Endothelial cell of umbilical vein (primary cell): Measurements from ENCODE around the gene SNX5. TPM values are rescaled to one million over a fixed set of nuclear protein-coding genes. Genes with fewer than 3 reads are reported as not detected.

ENCODE experiments used
- BruUV-seq: library from RNA; stranded (reverse); fragments of 400-500 nt; replicated peaks from 2 replicates; lab custom pipeline; 2021; lab: Mats Ljungman, UMichigan
- CTCF ChIA-PET: fragments of 300-600, 350-600 bp; sonication (Branson Sonifier 250); formaldehyde crosslinking; loops from one replicate; lab custom pipeline; 2021; ENCODE audit warnings: antibody characterized with exemption, inconsistent platforms; lab: Charles Lee
- POLR2A ChIA-PET: fragments of 300-600, 350-600 bp; sonication (Branson Sonifier 250); formaldehyde crosslinking; loops from one replicate; lab custom pipeline; 2021; ENCODE audit warnings: antibody characterized with exemption, inconsistent platforms; lab: Charles Lee
- DNase-seq: peaks from one replicate; pipeline ENCODE4 v3.0.0-alpha.2; 2011; ENCODE audit warnings: low read depth, low spot score
- FAIRE-seq: peaks from 2 replicates; lab custom pipeline; 2011; peaks lifted over from hg19 to GRCh38; lab: Jason Lieb, UNC
- H2AFZ ChIP-seq: 2 replicates; pipeline ENCODE4 v1.6.0; 2012; ENCODE audit warnings: low read depth, low read length, control low read depth, inconsistent platforms
- H3K27ac ChIP-seq: 2 replicates; pipeline ENCODE4 v1.5.1; 2011; ENCODE audit warnings: low read depth, mild to moderate bottlenecking, control low read depth, low read length, moderate library complexity; ENCODE audit not compliant: insufficient read depth
- H3K27me3 ChIP-seq, 2 experiments: 2 replicates each; pipeline versions ENCODE4 v1.6.0 to v1.6.1; 2011; ENCODE audit warnings: low read length in 2 of 2, mixed read lengths in 1 of 2; ENCODE audit not compliant: control insufficient read depth in 2 of 2, insufficient read depth in 2 of 2
- H3K36me3 ChIP-seq, 2 experiments: 2 replicates in 1 of 2; 3 replicates in 1 of 2; pipeline ENCODE4 v1.5.1; 2011; ENCODE audit warnings: low read length in 2 of 2, mild to moderate bottlenecking in 1 of 2, moderate library complexity in 1 of 2; ENCODE audit not compliant: control insufficient read depth in 2 of 2, insufficient read depth in 2 of 2; ENCODE audit errors: extremely low read depth in 1 of 2
- H3K4me1 ChIP-seq: 3 replicates; pipeline ENCODE4 v1.5.1; 2011; ENCODE audit warnings: mild to moderate bottlenecking, low read length; ENCODE audit not compliant: control insufficient read depth, insufficient read depth; ENCODE audit errors: extremely low read depth
- H3K4me2 ChIP-seq: 2 replicates; pipeline ENCODE4 v1.6.1; 2011; ENCODE audit warnings: low read length, control low read depth, mixed read lengths; ENCODE audit not compliant: insufficient read depth
- H3K4me3 ChIP-seq, 3 experiments: fragments of 200-600 bp in 1 of 3; sonication (generic), shearing (Covaris generic) in 1 of 3; replicated peaks in 1 of 3; 2 replicates each; pipeline ENCODE4 v1.5.1; 2011 to 2016; ENCODE audit warnings: control low read depth in 3 of 3, low read length in 3 of 3, mild to moderate bottlenecking in 2 of 3, inconsistent platforms in 1 of 3, low read depth in 1 of 3, moderate library complexity in 1 of 3; ENCODE audit not compliant: insufficient read depth in 1 of 3
- H3K79me2 ChIP-seq: 2 replicates; pipeline ENCODE4 v1.6.0; 2012; ENCODE audit warnings: low read length, inconsistent platforms; ENCODE audit not compliant: control insufficient read depth, insufficient read depth
- H3K9ac ChIP-seq: replicated peaks from 2 replicates; pipeline ENCODE3; 2011; ENCODE audit warnings: low read length, control low read depth; ENCODE audit not compliant: insufficient read depth; ENCODE audit errors: extremely low read depth
- H3K9me1 ChIP-seq: replicated peaks from 3 replicates; pipeline ENCODE4 v1.6.0; 2011; ENCODE audit warnings: mild to moderate bottlenecking, low read length; ENCODE audit not compliant: control insufficient read depth, insufficient read depth; ENCODE audit errors: extremely low read depth
- H3K9me3 ChIP-seq: replicated peaks from 2 replicates; pipeline ENCODE4 v1.5.1; 2012; ENCODE audit warnings: low read length, inconsistent platforms; ENCODE audit not compliant: control insufficient read depth, insufficient read depth
- H4K20me1 ChIP-seq: replicated peaks from 2 replicates; pipeline ENCODE3; 2011; ENCODE audit warnings: mild to moderate bottlenecking, low read length; ENCODE audit not compliant: control insufficient read depth, insufficient read depth; ENCODE audit errors: extremely low read depth
- EZH2 ChIP-seq: IDR thresholded peaks from 2 replicates; pipeline ENCODE4 v1.6.1; 2012; ENCODE audit warnings: borderline replicate concordance, low read depth, mild to moderate bottlenecking, moderate library complexity, low read length, inconsistent platforms; ENCODE audit not compliant: severe bottlenecking
- GATA2 ChIP-seq: IDR thresholded peaks from 2 replicates; pipeline ENCODE4 v1.7.0; 2011; ENCODE audit warnings: low read depth, mild to moderate bottlenecking, moderate library complexity, mixed read lengths, low read length; ENCODE audit not compliant: insufficient read length, insufficient read depth
- JUN ChIP-seq: IDR thresholded peaks from 2 replicates; pipeline ENCODE4 v1.6.1; 2011; ENCODE audit warnings: borderline replicate concordance, low read depth; ENCODE audit not compliant: insufficient read length, insufficient read depth
- MYC ChIP-seq: IDR thresholded peaks from one replicate; pipeline ENCODE4 v1.6.1; 2011; ENCODE audit warnings: mild to moderate bottlenecking, low read depth, low read length
- POLR2A ChIP-seq: IDR thresholded peaks from 2 replicates; pipeline ENCODE4 v1.6.1; 2012; ENCODE audit warnings: low read depth, mild to moderate bottlenecking, control low read depth, low read length
- POLR2AphosphoS5 ChIP-seq: IDR thresholded peaks from 2 replicates; pipeline ENCODE4 v1.6.1; 2012; ENCODE audit warnings: low read depth, mild to moderate bottlenecking, control low read depth, low read length, moderate library complexity; ENCODE audit not compliant: insufficient read depth
- dilution Hi-C: fragments of 300-500 bp; cut with MboI; formaldehyde crosslinking; loops from one replicate; pipeline ENCODE4 v1.15.0; 2019; ENCODE audit warnings: low sequenced_read_pairs; ENCODE audit not compliant: extremely low pct_ligation_motif_present
- intact Hi-C: fragments of 100-400 bp; cut with micrococcal nuclease; formaldehyde crosslinking; loops from one replicate; pipeline ENCODE4 v1.10.0; 2022
- polyA plus RNA-seq, 4 experiments: library from polyadenylated mRNA; depleted of rRNA in 3 of 4; stranded (reverse) in 3 of 4; unstranded in 1 of 4; fragments of >200 nt; gene quantifications; 2 replicates each; pipeline versions ENCODE4 v1.2.1 to v1.2.3, GENCODE V29; 2011 to 2012; ENCODE audit warnings: missing spikeins in 1 of 4
- total RNA-seq: library from RNA; stranded (reverse); gene quantifications from 2 replicates; pipeline ENCODE4 v1.2.3, GENCODE V29; 2021
- TF ChIP-seq, protein P1 (sequence below): IDR thresholded peaks from 2 replicates; pipeline ENCODE4 v1.6.1; 2011; ENCODE audit not compliant: insufficient read depth, insufficient read length
- TF ChIP-seq, protein P2 (sequence below), 2 donors: IDR thresholded peaks; 1 replicate in 1 of 2; 2 replicates in 1 of 2; pipeline ENCODE4 v1.5.1; 2011; ENCODE audit warnings: low read length in 2 of 2, mild to moderate bottlenecking in 2 of 2, moderate library complexity in 2 of 2, control low read depth in 1 of 2, inconsistent platforms in 1 of 2, low read depth in 1 of 2; ENCODE audit not compliant: insufficient read depth in 1 of 2; ENCODE audit errors: extremely low read depth in 1 of 2

Gene SNX5
- total and polyA plus RNA-seq, 2 donors (not counting 3 experiments of a cell fraction or from before 2014, with no cell fraction given) = 76.2 to 121 TPM

DNA sequence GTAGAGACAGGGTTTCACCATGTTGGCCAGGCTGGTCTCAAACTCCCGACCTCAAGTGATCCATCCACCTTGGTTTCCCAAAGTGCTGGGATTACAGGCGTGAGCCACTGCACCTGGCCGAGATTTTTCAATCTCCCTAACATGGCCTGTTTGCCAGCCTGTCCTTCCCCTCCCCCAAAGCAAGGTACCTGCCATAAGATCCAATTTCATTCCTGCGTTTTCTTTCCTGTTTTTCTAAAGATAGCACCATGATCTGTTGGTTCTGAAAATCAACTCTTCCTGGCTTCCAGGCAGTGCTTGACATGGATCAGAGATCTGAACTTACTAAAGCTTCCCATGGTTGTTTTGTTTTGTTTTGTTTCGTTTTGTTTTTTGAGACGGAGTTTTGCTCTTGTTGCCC is 7.7 kb upstream of the SNX5 start:
- dilution Hi-C loops = no loop called here
- TF ChIP-seq MYC = no peak
- TF ChIP-seq EZH2 = no peak
- TF ChIP-seq JUN = no peak
- TF ChIP-seq GATA2 = no peak
- TF ChIP-seq, protein P1, sequence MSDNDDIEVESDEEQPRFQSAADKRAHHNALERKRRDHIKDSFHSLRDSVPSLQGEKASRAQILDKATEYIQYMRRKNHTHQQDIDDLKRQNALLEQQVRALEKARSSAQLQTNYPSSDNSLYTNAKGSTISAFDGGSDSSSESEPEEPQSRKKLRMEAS = no peak
- TF ChIP-seq, protein P2, sequence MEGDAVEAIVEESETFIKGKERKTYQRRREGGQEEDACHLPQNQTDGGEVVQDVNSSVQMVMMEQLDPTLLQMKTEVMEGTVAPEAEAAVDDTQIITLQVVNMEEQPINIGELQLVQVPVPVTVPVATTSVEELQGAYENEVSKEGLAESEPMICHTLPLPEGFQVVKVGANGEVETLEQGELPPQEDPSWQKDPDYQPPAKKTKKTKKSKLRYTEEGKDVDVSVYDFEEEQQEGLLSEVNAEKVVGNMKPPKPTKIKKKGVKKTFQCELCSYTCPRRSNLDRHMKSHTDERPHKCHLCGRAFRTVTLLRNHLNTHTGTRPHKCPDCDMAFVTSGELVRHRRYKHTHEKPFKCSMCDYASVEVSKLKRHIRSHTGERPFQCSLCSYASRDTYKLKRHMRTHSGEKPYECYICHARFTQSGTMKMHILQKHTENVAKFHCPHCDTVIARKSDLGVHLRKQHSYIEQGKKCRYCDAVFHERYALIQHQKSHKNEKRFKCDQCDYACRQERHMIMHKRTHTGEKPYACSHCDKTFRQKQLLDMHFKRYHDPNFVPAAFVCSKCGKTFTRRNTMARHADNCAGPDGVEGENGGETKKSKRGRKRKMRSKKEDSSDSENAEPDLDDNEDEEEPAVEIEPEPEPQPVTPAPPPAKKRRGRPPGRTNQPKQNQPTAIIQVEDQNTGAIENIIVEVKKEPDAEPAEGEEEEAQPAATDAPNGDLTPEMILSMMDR (IDR thresholded peaks at IDR 0.05; ENCODE audit: extremely low read depth in 1 of 2, insufficient read depth in 1 of 2, low read depth in 1 of 2, low read length in 2 of 2) = no peak
- TF ChIP-seq POLR2AphosphoS5 = no peak
- no peak for TF ChIP-seq POLR2A

More for the DNA sequence above, 7.7 kb upstream of the SNX5 start:
- no peaks in the 10 kb centered on the region for H3K9me3 ChIP-seq
- no peaks in the 10 kb centered on the region for H3K9me1 ChIP-seq
- no peak for DNase-seq
- H3K27ac ChIP-seq = no peak overlapping the region
- ChIA-PET POLR2A (no interaction called here), CTCF (no interaction called here)
- intact Hi-C loops = no loop called here
- no peak overlapping the region for H2AFZ ChIP-seq
- no peak overlapping the region for H3K4me2 ChIP-seq
- H3K79me2 ChIP-seq = peaks cover 29% of the 10 kb centered on the region
- no peak for FAIRE-seq
- no peak overlapping the region for H3K4me3 ChIP-seq
- H3K4me1 ChIP-seq = peaks cover 18% of the 10 kb centered on the region
- no peaks in the 10 kb centered on the region for H3K27me3 ChIP-seq
- H3K9ac ChIP-seq = no peak overlapping the region
- no peaks in the 10 kb centered on the region for H4K20me1 ChIP-seq
- no TSS peak for BruUV-seq
- peaks cover 0 to 3% of the 10 kb centered on the region in 2 experiments for H3K36me3 ChIP-seq
